GM12891 (cell line): ENCODE data around the gene DGCR2.
"Not testable (repeated sequence)": the region's sequence is repeated elsewhere in the genome, so short reads cannot be mapped to it uniquely, and the experiment has no call there.

Experiments used
- POLR2A ChIP-seq: IDR thresholded peaks from 2 replicates; pipeline ENCODE4 v1.6.1; 2011; ENCODE audit warnings: low read depth, low read length, control low read depth
- POLR2AphosphoS5 ChIP-seq: IDR thresholded peaks from 2 replicates; pipeline ENCODE4 v1.6.1; 2011; ENCODE audit warnings: low read depth, low read length, control low read depth
- SPI1 ChIP-seq: IDR thresholded peaks from 2 replicates; pipeline ENCODE4 v1.6.1; 2011; ENCODE audit warnings: low read depth, low read length, control low read depth
- TAF1 ChIP-seq: IDR thresholded peaks from 2 replicates; pipeline ENCODE4 v1.6.1; 2011; ENCODE audit warnings: low read depth, low read length, control low read depth

GRCh38 chr22:18987114-18987513 lies 135.1 kb downstream of the DGCR2 start:
- TF ChIP-seq POLR2A, POLR2AphosphoS5, TAF1, SPI1: not testable (repeated sequence)
